ENCODE results near the gene CCL23. TPM values are rescaled to one million over a fixed set of nuclear protein-coding genes. Genes with fewer than 3 reads are reported as not detected.
"Not testable (repeated sequence)": the region's sequence is repeated elsewhere in the genome, so short reads cannot be mapped to it uniquely, and the experiment has no call there.

CCL23 gene, protein sequence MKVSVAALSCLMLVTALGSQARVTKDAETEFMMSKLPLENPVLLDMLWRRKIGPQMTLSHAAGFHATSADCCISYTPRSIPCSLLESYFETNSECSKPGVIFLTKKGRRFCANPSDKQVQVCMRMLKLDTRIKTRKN
- total RNA-seq, result 0.38 TPM in 1 of 2 replicates, not detected in the other

DNA sequence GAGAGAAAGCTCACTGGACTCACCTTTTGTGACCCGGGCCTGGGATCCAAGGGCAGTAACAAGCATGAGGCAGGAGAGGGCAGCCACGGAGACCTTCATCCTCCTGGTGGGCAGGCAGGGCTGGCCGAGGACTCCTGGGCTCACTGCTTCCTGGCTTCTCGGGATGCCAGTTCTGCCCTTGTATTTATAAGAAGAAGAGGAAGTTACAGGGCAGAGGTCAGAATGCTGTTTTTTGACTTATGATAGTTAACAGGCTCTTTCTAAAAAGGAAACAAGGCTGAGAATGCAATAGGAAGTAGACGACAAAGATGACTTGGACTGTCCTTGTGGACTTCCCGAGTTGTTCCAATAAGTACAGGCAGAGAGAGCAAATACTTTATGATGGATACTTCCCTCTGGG, at the start of gene CCL23:
CCL23 (minus strand) TSS at position 174 of the 400 bp plus-strand sequence; CDS start at position 99, 75 bp downstream.
- DNase-seq (ENCODE audit: low read depth in 2 of 2), result peak in 1 of 2 donors; percentile 19

GRCh38 chr17:36066365-36066985, 48.7 kb upstream of the CCL23 start:
- DNase-seq (ENCODE audit: low read depth in 2 of 2), result no peak

DNA sequence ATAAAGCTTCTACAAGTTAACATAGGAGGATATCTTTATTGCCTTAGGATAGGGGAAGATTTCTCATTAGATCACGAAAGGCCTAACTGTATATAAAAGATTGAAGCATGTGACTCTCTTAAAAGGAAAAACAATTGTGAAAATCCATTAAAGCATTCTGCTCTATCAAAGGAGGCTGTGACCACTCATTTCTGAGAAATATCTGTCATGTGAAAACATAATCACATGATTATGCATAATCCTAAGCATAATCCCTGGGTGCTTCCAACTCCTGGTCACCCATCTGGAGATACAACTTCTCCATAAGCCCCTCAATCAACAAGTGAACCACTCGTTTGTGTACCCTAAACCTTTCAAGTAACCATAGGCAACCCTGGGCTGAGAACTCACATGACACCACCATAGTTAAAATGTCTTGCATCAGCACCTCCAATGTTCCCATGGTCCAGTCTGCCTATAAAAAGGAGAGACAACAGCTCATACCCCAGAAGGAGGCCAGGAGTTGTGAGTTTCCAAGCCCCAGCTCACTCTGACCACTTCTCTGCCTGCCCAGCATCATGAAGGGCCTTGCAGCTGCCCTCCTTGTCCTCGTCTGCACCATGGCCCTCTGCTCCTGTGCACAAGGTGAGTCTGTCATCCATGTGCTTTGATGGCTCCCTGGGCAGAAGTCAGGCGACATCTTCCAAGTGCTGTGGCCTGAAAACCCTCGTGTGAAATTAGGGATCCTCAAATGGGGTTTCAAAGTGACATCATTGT, 46.2 kb upstream of the CCL23 start, which contains the start of gene CCL18:
CCL18 (plus strand) TSS at position 487 of the 756 bp plus-strand sequence; CDS start at position 558, 71 bp downstream.
- DNase-seq (ENCODE audit: low read depth in 2 of 2), result no peak

DNA sequence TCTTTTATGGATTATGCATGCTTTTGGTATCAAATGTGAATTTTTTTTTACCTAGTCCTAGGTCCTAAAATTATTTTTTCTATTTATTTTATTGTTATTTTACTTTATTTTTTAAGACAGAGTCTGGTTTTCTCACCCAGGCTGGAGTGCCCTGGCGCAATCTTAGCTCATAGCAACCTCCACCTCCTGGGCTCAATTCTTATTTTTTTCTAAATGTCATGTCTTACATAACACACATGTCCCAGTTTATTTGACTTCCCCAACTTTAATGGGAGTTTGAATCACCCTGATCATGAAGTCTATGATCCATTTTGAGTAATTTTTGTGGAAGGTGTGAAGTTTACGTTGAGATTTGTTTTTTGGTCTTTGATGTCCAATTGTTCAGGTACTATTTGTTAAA, 43.0 kb upstream of the CCL23 start:
- no peak for DNase-seq (ENCODE audit: low read depth in 2 of 2)

DNA sequence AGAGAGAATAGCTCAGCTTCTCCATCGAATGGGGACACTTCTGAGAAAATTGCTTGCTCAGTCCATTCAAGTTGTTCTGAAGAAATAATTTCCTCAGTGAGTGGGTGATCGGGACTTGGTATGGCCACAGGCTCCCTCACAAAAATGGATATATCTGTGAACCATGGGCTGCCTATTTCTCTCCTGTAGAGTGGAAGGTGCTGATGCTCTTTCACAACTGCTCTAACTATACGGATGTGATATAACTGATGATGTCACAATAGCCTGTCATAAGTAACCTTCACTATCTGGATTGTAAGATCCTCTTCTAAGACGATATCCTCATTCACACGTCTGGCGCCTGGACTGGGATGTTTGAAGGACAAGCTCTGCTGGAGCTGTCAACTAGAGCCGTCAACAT, 41.6 kb upstream of the CCL23 start:
- no peak for DNase-seq (ENCODE audit: low read depth in 2 of 2)

DNA sequence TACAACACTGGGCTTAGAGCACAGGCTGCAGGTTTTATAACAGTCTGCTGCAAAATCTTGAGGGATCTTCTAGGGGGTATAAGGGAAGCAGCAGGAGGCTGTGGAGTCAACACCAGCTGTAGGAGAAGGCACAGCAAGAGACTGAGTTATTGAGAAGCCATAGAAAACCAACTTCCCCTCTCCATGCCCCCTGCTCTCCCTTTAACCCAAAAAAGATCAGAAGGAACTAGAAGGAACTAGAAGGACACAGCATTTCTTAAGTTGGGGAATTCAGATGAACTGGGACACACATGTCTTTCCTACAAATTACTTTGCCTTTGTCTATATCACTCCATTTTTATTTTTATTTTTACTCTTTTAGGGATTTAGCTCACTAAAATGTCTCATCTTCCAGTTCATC, 40.1 kb upstream of the CCL23 start:
- no peak for DNase-seq (ENCODE audit: low read depth in 2 of 2)

DNA sequence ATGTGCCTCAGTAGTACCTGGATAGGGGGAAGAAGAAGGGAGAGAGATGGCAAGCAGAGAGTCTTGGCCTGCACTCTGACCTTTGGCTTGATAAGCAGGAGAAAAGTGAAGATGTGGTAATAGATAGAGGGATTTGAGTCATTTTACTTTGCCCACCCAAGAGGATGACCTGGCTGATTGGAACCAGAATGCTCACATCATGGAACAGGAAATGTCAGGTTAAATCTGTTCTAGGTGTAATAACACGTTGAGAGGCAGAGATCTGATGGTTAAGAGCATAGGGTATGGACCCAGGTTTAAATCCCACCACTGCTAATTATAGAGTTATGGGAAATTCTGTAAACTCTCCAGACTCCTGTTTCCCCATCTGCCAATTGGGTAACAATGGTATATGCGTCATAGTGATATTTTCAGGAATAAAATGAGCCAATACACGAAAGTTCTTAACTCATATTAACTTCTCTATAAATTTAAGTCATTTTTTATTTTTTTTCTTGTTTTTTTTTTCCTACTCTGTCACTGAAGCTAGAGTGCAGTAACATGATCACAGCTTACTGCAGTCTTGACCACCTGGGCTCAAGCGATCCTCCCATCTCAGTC, 38.2 kb upstream of the CCL23 start:
- DNase-seq (ENCODE audit: low read depth in 2 of 2), result no peak

DNA sequence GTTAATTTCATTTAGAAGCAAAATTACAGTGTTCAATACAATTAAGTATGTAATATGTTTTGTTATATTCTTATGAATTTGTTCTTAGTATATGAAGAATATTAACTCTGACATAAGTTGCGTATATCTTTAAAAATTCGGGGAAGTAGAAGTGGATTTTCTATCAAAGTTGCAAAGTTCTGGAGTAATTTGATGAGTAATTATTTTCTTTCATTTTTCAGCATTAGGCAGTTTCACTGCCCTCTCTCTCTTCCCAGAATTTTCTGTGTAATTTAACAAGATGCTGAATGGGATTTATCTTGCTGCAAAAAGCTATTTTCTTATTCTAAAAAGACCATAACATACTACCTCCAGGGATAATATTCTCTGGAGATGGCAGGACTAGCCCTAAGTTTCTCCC, 37.4 kb upstream of the CCL23 start:
- DNase-seq (ENCODE audit: low read depth in 2 of 2), result no peak

DNA sequence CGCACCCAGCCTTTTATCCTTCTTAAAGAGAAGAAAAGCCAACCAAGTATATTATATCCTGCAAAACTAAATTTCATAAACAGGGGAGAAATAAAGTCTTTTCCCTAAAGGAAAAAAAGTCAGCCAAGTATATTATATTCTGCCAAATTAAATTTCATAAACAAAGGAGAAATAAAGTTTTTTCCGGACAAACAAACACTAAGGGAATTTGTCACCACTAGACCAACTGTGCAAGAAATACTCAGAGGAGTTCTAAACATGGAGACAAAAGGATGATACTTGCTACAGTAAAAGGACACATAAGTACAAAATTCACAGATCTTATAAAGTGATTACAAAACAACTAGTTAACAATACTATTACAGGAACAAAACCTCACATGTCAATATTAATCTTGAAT, 31.9 kb upstream of the CCL23 start:
- no peak for DNase-seq (ENCODE audit: low read depth in 2 of 2)

DNA sequence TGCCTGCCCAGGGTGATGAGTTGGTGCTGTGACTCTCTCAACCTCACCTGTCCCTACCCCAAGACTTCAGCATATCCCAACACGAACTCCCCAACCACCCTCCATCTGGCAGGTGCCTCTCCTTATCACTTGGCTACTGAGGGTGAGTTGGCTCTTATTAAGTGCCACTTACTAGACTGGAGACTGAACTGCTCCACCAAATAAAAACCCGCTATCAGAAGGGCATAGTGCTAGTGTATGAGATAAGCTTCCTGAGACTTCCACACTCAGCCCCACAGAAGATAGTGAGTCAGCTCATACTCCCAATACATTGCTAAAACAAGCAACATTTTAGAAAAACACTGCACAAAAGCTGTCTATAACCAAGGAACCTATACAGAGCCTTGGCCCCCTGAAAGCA, 30.3 kb upstream of the CCL23 start:
- no peak for DNase-seq (ENCODE audit: low read depth in 2 of 2)

DNA sequence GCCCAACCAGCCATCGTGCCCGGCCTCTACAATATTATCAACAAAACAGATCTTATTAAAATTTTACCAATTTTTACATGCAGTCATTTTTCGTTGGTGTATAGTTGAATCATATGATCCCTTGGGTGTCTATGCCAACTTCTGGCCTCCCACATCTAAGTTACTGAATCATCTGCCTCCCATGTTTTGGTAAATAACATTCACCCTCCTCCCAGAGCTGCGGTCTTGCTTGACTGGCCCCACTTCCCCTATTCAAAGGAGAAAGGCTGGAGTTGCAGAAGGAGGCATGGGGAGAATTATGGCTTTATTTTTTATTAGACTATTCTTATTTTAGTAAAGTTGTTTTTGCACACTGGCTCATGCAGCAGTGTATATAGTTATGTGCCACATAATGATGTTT, 18.5 kb upstream of the CCL23 start:
- DNase-seq (ENCODE audit: low read depth in 2 of 2), result no peak

DNA sequence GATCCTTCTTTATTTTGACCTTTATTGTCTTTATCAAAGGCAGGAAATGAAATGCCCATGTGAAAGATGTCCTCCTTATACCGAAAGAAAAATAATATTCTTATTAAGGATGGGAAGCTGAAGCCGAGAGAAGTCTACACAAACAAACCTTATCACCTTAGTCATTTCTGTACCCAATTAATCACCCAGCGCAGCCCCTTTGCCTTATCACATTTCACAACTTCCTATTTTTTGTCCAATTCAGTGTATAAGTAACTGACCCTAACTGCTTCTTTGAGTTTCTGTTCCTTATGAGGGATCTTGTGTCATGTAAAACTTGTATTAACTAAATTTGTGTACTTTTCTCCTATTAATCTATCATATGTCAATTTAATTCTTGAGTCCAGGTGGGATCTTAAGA, 16.4 kb upstream of the CCL23 start:
- DNase-seq (ENCODE audit: low read depth in 2 of 2), result no peak

DNA sequence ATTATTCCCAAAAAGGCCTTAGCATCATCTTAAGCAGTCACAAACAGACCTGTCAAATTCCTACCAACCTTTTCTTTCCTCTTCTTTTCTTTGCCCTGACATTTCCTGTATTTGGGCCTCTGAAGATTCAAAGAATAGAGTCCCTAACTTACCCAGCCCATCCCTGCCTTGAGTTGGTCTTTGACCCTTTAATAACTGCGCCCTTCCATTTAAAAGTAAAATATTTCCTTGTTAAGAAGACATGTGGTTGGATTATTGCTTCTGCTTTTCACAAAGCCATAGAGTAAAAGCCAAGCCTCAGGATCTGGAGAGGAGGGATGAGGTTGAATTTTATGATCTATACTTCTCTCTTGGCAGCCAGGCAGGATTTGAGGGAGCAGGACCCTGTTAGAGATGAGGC, 13.2 kb upstream of the CCL23 start:
- no peak for DNase-seq (ENCODE audit: low read depth in 2 of 2)

DNA sequence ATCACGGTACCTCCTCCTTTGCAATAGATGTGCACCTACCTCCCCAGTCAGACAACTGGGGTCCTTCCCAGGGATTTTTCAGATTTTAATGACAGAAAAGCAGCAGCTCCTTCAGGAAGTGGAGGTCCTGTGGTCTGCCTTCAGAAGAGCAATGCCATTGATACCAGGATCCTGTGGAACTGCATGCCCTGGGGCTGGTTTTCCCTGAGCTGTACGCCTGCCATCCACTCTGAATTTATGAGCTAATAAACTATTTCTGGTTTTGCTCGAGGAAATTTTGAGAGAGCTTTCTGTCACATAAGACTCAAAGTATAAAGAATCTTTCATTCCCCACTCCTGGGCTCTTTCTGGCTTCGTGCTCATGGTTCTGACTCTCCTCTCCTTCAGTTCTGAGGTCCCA, 10.0 kb upstream of the CCL23 start:
- DNase-seq (ENCODE audit: low read depth in 2 of 2), result no peak

DNA sequence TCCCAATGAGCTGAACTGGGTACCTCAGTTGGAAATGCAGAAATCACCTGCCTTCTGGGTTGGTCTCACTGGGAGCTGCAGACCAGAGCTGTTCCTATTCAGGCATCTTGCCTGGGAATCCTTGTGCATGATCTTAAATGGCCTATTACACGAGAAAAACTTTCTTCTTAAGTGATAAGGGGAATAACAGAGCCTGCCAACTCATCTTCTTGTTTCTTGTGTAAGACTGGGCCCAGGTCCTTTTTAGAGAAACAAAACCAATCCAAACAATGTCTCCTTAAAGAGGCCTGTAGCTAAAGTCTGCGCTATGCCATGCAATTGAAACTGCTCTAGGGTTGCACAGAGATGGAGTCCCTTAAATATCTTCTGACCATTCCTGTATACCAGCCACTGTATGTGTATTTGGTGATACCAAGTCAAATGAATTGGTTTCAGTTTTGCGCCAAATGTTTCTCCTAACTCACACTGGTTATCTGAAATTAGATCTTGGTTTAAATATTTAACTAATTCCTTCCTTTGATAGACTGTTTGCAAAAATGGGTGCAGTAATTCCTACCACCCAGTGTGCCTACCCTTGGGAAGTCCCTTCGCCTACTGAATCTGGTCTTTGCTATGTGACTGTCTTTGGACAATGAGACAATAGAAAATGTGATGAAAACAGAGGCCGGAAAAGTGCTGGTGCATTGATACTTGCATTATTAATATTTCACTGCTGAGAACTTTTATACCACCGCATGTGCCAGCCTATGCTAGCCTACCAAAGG, 6.5 kb upstream of the CCL23 start:
- no peak for DNase-seq (ENCODE audit: low read depth in 2 of 2)

DNA sequence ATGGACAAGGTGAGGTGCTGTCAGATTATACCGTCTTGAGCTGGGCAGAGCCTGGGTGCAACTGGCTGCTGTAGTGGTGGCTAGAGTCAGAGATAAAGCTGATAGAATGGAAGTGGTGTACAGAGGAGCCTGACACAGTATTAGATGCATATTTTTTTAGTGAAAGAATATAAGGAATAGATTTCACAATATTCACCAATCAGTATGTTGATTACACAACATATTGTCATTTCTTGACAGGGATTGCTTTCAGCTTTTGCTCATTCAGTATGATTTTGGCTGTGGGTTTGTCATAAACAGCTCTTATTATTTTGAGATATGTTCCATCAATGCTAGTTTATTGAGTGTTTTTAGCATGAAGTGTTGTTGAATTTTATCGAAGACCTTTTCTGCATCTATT, 1.7 kb upstream of the CCL23 start:
- no peak for DNase-seq (ENCODE audit: low read depth in 2 of 2)

GRCh38 chr17:36016555-36016954, 1.2 kb downstream of the CCL23 start:
- no peak for DNase-seq (ENCODE audit: low read depth in 2 of 2)

- DNase-seq (ENCODE audit: low read depth in 2 of 2), result not testable (repeated sequence)
Measured at GRCh38 chr17:36015895-36016294, 1.9 kb downstream of the CCL23 start.

- DNase-seq (ENCODE audit: low read depth in 2 of 2), result no peak
Measured at GRCh38 chr17:36014946-36015345, 2.8 kb downstream of the CCL23 start.

- DNase-seq (ENCODE audit: low read depth in 2 of 2), result no peak
Measured at GRCh38 chr17:36011201-36011600, 6.6 kb downstream of the CCL23 start.

GRCh38 chr17:36008998-36009665, 8.6 kb downstream of the CCL23 start:
- DNase-seq (ENCODE audit: low read depth in 2 of 2), result peak in 1 of 2 donors; percentile 51
